ENCODE data around the gene CARD9.

DNA sequence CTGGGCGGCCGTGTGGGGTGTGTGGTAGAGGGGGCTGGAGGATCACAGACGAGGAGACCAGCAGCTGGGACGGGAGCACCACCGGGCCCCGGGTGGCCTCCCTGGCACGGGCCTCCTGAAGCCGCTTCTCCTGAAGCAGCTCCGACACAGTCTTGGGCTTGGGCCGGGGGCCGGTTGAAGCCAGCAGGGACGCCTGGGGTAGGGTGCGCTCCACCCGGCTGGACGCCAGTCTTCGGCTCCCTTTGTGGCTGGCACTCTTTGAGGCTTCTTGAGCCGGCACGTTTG, 5.5 kb upstream of the CARD9 start:
- TF ChIP-seq, protein P1, sequence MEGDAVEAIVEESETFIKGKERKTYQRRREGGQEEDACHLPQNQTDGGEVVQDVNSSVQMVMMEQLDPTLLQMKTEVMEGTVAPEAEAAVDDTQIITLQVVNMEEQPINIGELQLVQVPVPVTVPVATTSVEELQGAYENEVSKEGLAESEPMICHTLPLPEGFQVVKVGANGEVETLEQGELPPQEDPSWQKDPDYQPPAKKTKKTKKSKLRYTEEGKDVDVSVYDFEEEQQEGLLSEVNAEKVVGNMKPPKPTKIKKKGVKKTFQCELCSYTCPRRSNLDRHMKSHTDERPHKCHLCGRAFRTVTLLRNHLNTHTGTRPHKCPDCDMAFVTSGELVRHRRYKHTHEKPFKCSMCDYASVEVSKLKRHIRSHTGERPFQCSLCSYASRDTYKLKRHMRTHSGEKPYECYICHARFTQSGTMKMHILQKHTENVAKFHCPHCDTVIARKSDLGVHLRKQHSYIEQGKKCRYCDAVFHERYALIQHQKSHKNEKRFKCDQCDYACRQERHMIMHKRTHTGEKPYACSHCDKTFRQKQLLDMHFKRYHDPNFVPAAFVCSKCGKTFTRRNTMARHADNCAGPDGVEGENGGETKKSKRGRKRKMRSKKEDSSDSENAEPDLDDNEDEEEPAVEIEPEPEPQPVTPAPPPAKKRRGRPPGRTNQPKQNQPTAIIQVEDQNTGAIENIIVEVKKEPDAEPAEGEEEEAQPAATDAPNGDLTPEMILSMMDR (IDR thresholded peaks at IDR 0.05) = no peak
- no peak for TF ChIP-seq POLR2A (IDR thresholded peaks at IDR 0.05)
